ENCODE measurements around the gene RASA3.

- TF ChIP-seq, protein P1, sequence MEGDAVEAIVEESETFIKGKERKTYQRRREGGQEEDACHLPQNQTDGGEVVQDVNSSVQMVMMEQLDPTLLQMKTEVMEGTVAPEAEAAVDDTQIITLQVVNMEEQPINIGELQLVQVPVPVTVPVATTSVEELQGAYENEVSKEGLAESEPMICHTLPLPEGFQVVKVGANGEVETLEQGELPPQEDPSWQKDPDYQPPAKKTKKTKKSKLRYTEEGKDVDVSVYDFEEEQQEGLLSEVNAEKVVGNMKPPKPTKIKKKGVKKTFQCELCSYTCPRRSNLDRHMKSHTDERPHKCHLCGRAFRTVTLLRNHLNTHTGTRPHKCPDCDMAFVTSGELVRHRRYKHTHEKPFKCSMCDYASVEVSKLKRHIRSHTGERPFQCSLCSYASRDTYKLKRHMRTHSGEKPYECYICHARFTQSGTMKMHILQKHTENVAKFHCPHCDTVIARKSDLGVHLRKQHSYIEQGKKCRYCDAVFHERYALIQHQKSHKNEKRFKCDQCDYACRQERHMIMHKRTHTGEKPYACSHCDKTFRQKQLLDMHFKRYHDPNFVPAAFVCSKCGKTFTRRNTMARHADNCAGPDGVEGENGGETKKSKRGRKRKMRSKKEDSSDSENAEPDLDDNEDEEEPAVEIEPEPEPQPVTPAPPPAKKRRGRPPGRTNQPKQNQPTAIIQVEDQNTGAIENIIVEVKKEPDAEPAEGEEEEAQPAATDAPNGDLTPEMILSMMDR (IDR thresholded peaks at IDR 0.05) = no peak
- no peak for TF ChIP-seq POLR2A (IDR thresholded peaks at IDR 0.05)
These were observed 69.7 kb downstream of the RASA3 start for GRCh38 chr13:114062754-114063153.

Measured in gastroesophageal sphincter (tissue), 3 donors.